GM12878 (cell line): ENCODE results near the gene STARD10.

Experiments
- EZH2 ChIP-seq: IDR thresholded peaks from 2 replicates; pipeline ENCODE4 v1.6.1; 2012; ENCODE audit warnings: low read depth, mild to moderate bottlenecking, control low read depth, inconsistent platforms, low read length, borderline replicate concordance; ENCODE audit not compliant: control insufficient read depth
- FOS ChIP-seq: IDR thresholded peaks from 3 replicates; pipeline ENCODE4 v1.6.1; 2011; ENCODE audit warnings: borderline replicate concordance; ENCODE audit not compliant: insufficient read length; ENCODE audit errors: extremely low read depth
- MYC ChIP-seq: IDR thresholded peaks from 2 replicates; pipeline ENCODE4 v1.6.1; 2011; ENCODE audit warnings: mild to moderate bottlenecking, low read length, moderate library complexity, inconsistent platforms; ENCODE audit not compliant: insufficient read depth, insufficient replicate concordance, insufficient read length, severe bottlenecking
- POLR2AphosphoS5 ChIP-seq: IDR thresholded peaks from 2 replicates; pipeline ENCODE4 v1.6.1; 2011; ENCODE audit warnings: mild to moderate bottlenecking, low read length, inconsistent platforms
- RAD21 ChIP-seq: IDR thresholded peaks from 2 replicates; pipeline ENCODE4 v1.6.1; 2011; ENCODE audit warnings: mild to moderate bottlenecking, low read depth, low read length, moderate library complexity; ENCODE audit not compliant: insufficient read depth
- SPI1 ChIP-seq: IDR thresholded peaks from 2 replicates; pipeline ENCODE4 v1.6.1; 2011; ENCODE audit warnings: low read depth, mild to moderate bottlenecking, low read length, moderate library complexity, borderline replicate concordance; ENCODE audit not compliant: insufficient read depth
- SRF ChIP-seq, 2 experiments: IDR thresholded peaks; 2 replicates each; pipeline ENCODE4 v1.6.1; 2011; ENCODE audit warnings: low read depth in 2 of 2, low read length in 2 of 2, mild to moderate bottlenecking in 1 of 2, moderate library complexity in 1 of 2
- TAF1 ChIP-seq: IDR thresholded peaks from 2 replicates; pipeline ENCODE4 v1.6.1; 2011; ENCODE audit warnings: mild to moderate bottlenecking, low read depth, low read length, borderline replicate concordance
- TF ChIP-seq, protein P1 (sequence below), 3 experiments: IDR thresholded peaks in 2 of 3; conservative IDR thresholded peaks in 1 of 3; 2 replicates each; pipeline ENCODE4 v1.5.1; 2011; ENCODE audit warnings: low read depth in 3 of 3, low read length in 3 of 3, mild to moderate bottlenecking in 3 of 3, control low read depth in 2 of 3, moderate library complexity in 2 of 3, inconsistent platforms in 1 of 3, mixed read lengths in 1 of 3; ENCODE audit not compliant: control insufficient read depth in 2 of 3, insufficient read depth in 1 of 3; ENCODE audit errors: extremely low read depth in 1 of 3
- TF ChIP-seq, protein P2 (sequence below): IDR thresholded peaks from 2 replicates; pipeline ENCODE4 v1.6.1; 2012; ENCODE audit warnings: low read depth, low read length, improper control_type of control experiment

DNA sequence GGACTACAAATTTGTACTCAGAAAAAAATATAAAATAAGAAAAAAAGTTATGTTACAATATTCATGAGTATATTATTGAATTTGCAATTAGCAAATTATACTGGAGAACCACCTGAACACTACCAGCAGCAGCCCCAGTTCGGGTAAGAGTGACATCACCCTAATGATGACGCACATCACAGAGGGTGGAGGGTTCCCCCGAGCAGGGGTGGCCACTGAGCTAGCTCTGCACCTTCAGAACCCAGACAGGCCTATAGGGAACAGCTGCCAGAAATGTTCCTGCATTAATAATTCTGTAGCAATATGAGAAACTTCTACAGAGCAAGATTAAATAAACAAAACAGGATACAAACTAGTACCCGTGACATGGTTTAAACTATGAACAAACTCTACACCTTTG, 24.2 kb downstream of the STARD10 start:
- TF ChIP-seq, protein P1, sequence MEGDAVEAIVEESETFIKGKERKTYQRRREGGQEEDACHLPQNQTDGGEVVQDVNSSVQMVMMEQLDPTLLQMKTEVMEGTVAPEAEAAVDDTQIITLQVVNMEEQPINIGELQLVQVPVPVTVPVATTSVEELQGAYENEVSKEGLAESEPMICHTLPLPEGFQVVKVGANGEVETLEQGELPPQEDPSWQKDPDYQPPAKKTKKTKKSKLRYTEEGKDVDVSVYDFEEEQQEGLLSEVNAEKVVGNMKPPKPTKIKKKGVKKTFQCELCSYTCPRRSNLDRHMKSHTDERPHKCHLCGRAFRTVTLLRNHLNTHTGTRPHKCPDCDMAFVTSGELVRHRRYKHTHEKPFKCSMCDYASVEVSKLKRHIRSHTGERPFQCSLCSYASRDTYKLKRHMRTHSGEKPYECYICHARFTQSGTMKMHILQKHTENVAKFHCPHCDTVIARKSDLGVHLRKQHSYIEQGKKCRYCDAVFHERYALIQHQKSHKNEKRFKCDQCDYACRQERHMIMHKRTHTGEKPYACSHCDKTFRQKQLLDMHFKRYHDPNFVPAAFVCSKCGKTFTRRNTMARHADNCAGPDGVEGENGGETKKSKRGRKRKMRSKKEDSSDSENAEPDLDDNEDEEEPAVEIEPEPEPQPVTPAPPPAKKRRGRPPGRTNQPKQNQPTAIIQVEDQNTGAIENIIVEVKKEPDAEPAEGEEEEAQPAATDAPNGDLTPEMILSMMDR (IDR thresholded peaks at IDR 0.05 in 2 of 3, conservative IDR thresholded peaks at IDR 0.05 in 1 of 3; ENCODE audit: control insufficient read depth in 2 of 3, extremely low read depth in 1 of 3, insufficient read depth in 1 of 3, low read depth in 3 of 3, low read length in 3 of 3), result no peak
- TF ChIP-seq SRF (IDR thresholded peaks at IDR 0.05; ENCODE audit: low read depth in 2 of 2, low read length in 2 of 2) (no peak), EZH2 (no peak), FOS (no peak), TAF1 (no peak), POLR2AphosphoS5 (no peak), RAD21 (no peak), SPI1 (no peak), MYC (no peak)
- TF ChIP-seq, protein P2, sequence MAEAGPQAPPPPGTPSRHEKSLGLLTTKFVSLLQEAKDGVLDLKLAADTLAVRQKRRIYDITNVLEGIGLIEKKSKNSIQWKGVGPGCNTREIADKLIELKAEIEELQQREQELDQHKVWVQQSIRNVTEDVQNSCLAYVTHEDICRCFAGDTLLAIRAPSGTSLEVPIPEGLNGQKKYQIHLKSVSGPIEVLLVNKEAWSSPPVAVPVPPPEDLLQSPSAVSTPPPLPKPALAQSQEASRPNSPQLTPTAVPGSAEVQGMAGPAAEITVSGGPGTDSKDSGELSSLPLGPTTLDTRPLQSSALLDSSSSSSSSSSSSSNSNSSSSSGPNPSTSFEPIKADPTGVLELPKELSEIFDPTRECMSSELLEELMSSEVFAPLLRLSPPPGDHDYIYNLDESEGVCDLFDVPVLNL, result no peak
